ENCODE data around the gene ZDHHC3.

The ZDHHC3 gene

GRCh38 chr3:44913868-44914468 lies 62.0 kb downstream of the ZDHHC3 start:
- no peaks in the 10 kb centered on the region for H3K4me1 ChIP-seq (ENCODE audit: low read length)
- H3K27ac ChIP-seq (ENCODE audit: low read length) = no peak overlapping the region
- DNase-seq = peak; percentile 69
- no peaks in the 10 kb centered on the region for H3K9me2 ChIP-seq (replicated peaks; ENCODE audit: insufficient read depth, low read length)
- H3K4me3 ChIP-seq (ENCODE audit: low read length) = no peak overlapping the region
- no peak for TF ChIP-seq EZH2 (optimal IDR thresholded peaks at IDR 0.05; ENCODE audit: low read depth, low read length)
- TF ChIP-seq, protein P1, sequence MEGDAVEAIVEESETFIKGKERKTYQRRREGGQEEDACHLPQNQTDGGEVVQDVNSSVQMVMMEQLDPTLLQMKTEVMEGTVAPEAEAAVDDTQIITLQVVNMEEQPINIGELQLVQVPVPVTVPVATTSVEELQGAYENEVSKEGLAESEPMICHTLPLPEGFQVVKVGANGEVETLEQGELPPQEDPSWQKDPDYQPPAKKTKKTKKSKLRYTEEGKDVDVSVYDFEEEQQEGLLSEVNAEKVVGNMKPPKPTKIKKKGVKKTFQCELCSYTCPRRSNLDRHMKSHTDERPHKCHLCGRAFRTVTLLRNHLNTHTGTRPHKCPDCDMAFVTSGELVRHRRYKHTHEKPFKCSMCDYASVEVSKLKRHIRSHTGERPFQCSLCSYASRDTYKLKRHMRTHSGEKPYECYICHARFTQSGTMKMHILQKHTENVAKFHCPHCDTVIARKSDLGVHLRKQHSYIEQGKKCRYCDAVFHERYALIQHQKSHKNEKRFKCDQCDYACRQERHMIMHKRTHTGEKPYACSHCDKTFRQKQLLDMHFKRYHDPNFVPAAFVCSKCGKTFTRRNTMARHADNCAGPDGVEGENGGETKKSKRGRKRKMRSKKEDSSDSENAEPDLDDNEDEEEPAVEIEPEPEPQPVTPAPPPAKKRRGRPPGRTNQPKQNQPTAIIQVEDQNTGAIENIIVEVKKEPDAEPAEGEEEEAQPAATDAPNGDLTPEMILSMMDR (IDR thresholded peaks at IDR 0.05; ENCODE audit: low read length) = peak; percentile 85
- no peaks in the 10 kb centered on the region for H3K27me3 ChIP-seq (replicated peaks; ENCODE audit: insufficient read depth, low read length)
- no peaks in the 10 kb centered on the region for H3K9me3 ChIP-seq (replicated peaks; ENCODE audit: insufficient read depth, low read length)
- no peaks in the 10 kb centered on the region for H3K79me2 ChIP-seq (ENCODE audit: low read length)
- H4K20me1 ChIP-seq (ENCODE audit: insufficient read depth, low read length) = no peaks in the 10 kb centered on the region
- no peak overlapping the region for H3K4me2 ChIP-seq (ENCODE audit: low read depth, low read length)
- no peaks in the 10 kb centered on the region for H3K36me3 ChIP-seq (replicated peaks; ENCODE audit: insufficient read depth, low read length)
- H3K9ac ChIP-seq (ENCODE audit: low read length) = no peak overlapping the region
- no peaks in the 10 kb centered on the region for H3F3A ChIP-seq (ENCODE audit: insufficient read depth, low read length)
- H2AFZ ChIP-seq (ENCODE audit: low read length) = no peak overlapping the region

GRCh38 chr3:44910693-44911092 lies 65.3 kb downstream of the ZDHHC3 start:
- Histone ChIP-seq H3K9me3 (replicated peaks; ENCODE audit: insufficient read depth, low read length) (no peaks in the 10 kb centered on the region), H4K20me1 (ENCODE audit: insufficient read depth, low read length) (no peaks in the 10 kb centered on the region), H3K4me2 (ENCODE audit: low read depth, low read length) (no peak overlapping the region), H3K4me3 (ENCODE audit: low read length) (no peak overlapping the region), H2AFZ (ENCODE audit: low read length) (no peak overlapping the region), H3K36me3 (replicated peaks; ENCODE audit: insufficient read depth, low read length) (no peaks in the 10 kb centered on the region), H3K27me3 (replicated peaks; ENCODE audit: insufficient read depth, low read length) (no peaks in the 10 kb centered on the region), H3K9ac (ENCODE audit: low read length) (no peak overlapping the region), H3F3A (ENCODE audit: insufficient read depth, low read length) (no peaks in the 10 kb centered on the region), H3K79me2 (ENCODE audit: low read length) (no peaks in the 10 kb centered on the region), H3K9me2 (replicated peaks; ENCODE audit: insufficient read depth, low read length) (no peaks in the 10 kb centered on the region), H3K4me1 (ENCODE audit: low read length) (no peaks in the 10 kb centered on the region), H3K27ac (ENCODE audit: low read length) (no peak overlapping the region)
- TF ChIP-seq, protein P1 (IDR thresholded peaks at IDR 0.05; ENCODE audit: low read length) = no peak
- TF ChIP-seq EZH2 (optimal IDR thresholded peaks at IDR 0.05; ENCODE audit: low read depth, low read length) (no peak), EZH2phosphoT487 (IDR thresholded peaks at IDR 0.05; ENCODE audit: low read length) (no peak)
- no peak for DNase-seq

DNA sequence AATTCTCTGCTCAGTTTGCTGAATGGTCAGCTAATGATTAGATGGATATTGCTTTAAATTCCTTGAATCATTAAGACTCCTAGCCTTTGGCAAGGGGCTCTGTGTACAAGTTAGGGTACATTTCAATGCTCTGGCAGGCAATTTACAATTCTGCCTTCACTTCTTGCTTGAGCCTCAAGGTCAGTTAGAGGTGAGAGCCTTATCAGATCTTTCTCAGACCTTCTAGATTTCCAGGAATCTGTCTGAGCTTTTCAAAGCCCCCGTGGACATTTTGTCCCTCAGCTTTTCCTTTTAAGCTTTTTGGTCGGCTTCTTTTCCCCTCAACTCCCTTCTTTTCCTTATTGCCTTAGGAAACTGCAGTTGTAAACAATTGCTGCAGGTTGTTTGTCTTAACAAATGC lies 66.9 kb downstream of the ZDHHC3 start:
- Histone ChIP-seq H3F3A (ENCODE audit: insufficient read depth, low read length) (no peaks in the 10 kb centered on the region), H3K36me3 (replicated peaks; ENCODE audit: insufficient read depth, low read length) (no peaks in the 10 kb centered on the region), H3K27ac (ENCODE audit: low read length) (no peak overlapping the region), H2AFZ (ENCODE audit: low read length) (no peak overlapping the region), H3K4me1 (ENCODE audit: low read length) (no peaks in the 10 kb centered on the region), H3K27me3 (replicated peaks; ENCODE audit: insufficient read depth, low read length) (no peaks in the 10 kb centered on the region), H3K9ac (ENCODE audit: low read length) (no peak overlapping the region), H3K79me2 (ENCODE audit: low read length) (no peaks in the 10 kb centered on the region), H3K4me2 (ENCODE audit: low read depth, low read length) (no peak overlapping the region), H3K9me3 (replicated peaks; ENCODE audit: insufficient read depth, low read length) (no peaks in the 10 kb centered on the region), H4K20me1 (ENCODE audit: insufficient read depth, low read length) (no peaks in the 10 kb centered on the region), H3K9me2 (replicated peaks; ENCODE audit: insufficient read depth, low read length) (no peaks in the 10 kb centered on the region), H3K4me3 (ENCODE audit: low read length) (no peak overlapping the region)
- TF ChIP-seq, protein P1 (IDR thresholded peaks at IDR 0.05; ENCODE audit: low read length) = no peak
- TF ChIP-seq EZH2phosphoT487 (IDR thresholded peaks at IDR 0.05; ENCODE audit: low read length) = no peak
- no peak for TF ChIP-seq EZH2 (optimal IDR thresholded peaks at IDR 0.05; ENCODE audit: low read depth, low read length)
- DNase-seq = no peak
